KG1 (cell line): ENCODE measurements around the gene RTN4IP1.
A peak's percentile ranks its signal among the peaks of the same experiment; 100 is the strongest.

Source experiments
- DNase-seq: peaks from one replicate; lab custom pipeline; 2025; lab: John Stamatoyannopoulos, UW

RTN4IP1 gene, protein sequence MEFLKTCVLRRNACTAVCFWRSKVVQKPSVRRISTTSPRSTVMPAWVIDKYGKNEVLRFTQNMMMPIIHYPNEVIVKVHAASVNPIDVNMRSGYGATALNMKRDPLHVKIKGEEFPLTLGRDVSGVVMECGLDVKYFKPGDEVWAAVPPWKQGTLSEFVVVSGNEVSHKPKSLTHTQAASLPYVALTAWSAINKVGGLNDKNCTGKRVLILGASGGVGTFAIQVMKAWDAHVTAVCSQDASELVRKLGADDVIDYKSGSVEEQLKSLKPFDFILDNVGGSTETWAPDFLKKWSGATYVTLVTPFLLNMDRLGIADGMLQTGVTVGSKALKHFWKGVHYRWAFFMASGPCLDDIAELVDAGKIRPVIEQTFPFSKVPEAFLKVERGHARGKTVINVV

DNA sequence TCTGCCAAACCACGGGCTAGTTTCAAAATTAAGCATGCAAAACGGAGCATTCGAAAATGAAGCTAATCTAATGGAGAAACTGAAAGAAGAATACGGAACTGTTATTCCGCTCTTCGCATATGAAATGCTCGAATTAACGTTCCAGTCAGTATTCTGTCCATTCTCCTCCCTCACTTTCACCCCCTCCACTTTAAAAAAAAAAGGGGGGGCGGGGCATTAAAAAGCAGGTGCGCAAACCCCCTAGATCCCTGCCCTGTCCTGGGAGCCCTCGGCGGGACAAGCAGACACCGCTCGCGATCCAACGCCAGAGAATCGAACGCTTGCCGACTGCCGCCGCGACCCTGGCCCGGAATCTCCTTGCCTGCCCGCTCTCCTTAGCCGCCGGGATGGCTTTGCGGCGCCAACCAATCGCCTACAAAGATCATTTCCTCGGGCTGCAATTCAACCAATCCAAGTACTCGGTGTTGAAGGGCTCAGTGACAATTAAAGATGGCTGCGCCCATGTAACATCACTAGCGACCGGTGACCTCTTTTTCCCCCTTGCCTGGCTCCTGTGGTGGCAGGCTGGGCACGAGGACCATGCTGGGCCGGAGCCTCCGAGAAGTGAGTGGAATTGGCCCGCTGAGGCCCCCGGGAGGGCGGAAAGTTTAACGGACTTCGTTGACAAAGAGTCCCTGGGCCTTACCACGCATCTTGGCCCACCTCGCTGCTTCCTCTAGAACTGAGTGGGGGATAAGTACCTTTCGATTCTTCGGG is at the start of gene RTN4IP1, which contains the start of gene QRSL1:
Gene RTN4IP1, minus strand, starts transcription at position 396 of the 756 bp plus-strand sequence. CDS start 477 bp downstream, outside the sequence.
Gene QRSL1, plus strand, starts transcription at position 476 of the 756 bp plus-strand sequence. Its CDS starts 104 bp downstream, at position 580.
- DNase-seq: peak; percentile 82

GRCh38 chr6:106677282-106677681 is 48.0 kb upstream of the RTN4IP1 start:
- no peak for DNase-seq

GRCh38 chr6:106674541-106675229 is 45.4 kb upstream of the RTN4IP1 start:
- no peak for DNase-seq

DNA sequence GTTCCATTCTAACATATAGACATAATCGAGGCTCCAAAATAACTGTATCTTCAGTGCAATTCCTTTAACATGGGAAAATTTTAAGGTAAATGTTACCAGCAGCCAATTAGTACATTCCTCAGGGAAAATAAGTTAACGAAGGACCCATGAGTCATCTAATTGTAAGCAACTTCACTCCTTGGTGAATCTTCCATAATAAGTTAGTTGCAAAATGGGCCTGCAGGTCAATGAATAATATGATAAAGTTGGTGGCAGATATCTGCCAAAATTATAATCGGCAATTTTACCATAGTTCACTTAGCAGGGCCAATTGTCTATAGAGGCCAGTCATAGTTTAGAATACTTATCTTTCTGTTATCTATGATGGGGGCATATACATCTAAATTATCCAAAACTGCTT is 42.4 kb upstream of the RTN4IP1 start:
- DNase-seq: no peak

- DNase-seq: no peak
Observed at GRCh38 chr6:106670236-106670635, 40.9 kb upstream of the RTN4IP1 start.

- DNase-seq: no peak
Observed at GRCh38 chr6:106667022-106667402, 37.7 kb upstream of the RTN4IP1 start.

DNA sequence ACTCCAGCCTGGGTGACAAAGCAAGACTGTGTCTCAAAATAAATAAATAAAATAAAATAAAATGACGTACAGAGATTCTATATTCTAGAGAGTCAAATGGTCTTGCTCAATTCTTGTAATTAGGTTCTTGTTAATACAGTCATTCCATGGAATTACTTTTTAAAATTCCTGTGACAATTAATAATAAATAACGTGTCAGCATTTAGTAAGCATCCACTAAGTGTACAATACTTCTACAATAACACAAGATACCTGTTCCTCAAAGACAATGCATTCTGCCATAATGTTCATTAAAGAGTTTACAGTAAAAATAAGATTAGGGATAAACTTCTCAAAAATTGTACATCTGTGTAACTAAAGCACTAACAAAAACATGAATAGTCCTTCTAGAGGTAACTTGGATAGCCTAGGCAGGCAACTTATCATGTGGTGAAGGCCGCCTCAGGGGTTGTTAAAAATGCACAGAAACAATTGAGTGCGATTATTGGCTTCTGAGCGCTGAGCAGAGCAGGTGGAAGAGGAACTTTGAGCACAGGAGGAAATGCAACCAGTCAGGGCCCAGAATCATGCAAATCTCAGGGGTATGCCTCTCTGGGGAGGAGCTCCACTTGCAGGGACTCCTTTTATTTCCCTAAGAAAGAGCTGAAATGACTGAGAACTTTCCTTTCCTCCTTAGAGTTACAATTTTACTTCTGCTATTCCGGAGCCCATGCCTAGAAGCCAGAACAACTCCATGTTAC is 37.2 kb upstream of the RTN4IP1 start:
- no peak for DNase-seq

DNA sequence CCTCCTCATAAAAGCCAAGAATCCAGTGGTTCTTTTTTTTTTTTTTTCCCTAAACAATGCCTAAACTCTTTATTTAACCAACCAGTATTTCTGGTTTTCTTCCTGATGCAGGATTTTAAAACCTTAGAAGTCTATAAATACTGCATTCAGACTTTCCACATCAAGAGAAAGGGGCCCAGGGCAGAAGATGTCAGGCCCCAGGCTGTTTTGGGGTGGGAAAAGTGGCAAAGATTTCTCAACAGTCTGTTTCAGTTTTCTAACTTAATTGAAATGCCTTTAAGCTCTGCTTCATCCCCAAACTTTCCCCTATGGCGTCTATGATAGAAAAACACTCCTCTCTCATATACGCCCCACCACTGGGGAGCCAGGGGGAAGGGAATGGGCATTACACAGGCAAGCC is 33.2 kb upstream of the RTN4IP1 start:
- no peak for DNase-seq

DNA sequence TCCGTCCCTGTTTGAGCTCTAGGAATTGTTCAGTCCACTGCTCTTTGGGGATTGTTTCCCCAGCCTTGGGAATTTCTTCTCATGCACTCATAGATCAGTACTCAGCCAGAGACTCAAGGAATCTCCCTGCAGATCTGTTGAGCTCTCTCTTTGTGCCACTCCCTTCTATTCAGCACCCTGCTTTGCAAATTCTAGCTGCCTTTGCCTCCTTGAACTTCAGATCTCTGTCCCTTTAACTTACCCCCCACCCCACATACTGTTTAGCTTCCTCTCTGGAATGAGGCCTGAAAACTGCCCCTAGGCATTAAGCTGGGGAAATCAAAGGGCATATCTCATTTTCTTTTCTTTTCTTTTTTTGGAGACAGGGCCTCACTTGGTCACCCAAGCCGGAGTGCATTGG is 30.6 kb upstream of the RTN4IP1 start:
- DNase-seq: no peak

- DNase-seq: no peak
Observed at GRCh38 chr6:106658469-106658868, 29.2 kb upstream of the RTN4IP1 start.

- DNase-seq: no peak
Observed at GRCh38 chr6:106648651-106649308, 19.5 kb upstream of the RTN4IP1 start.

GRCh38 chr6:106643061-106643460 is 13.8 kb upstream of the RTN4IP1 start:
- DNase-seq: no peak

- no peak for DNase-seq
Observed at GRCh38 chr6:106642476-106642875, 13.2 kb upstream of the RTN4IP1 start.

DNA sequence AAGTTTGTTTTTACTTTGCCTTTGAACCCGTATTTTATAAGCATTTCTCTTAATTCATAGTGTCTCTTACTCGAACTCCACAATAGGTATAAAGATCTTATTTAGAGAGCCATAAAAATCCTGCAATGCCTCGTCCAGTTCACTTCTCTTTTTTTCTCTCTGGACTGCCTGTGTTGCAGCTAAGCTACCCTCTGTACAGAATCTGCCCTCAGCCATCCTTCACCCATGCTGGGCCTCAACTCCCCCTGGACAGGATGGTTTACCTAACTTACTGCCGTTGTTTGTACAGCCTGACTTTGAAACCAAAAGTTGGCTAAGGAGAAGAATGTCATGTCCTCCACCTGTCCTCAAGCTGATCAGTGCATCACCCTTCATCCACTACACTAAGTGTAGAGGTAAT is 10.5 kb upstream of the RTN4IP1 start:
- no peak for DNase-seq

GRCh38 chr6:106637717-106638341 is 8.5 kb upstream of the RTN4IP1 start:
- DNase-seq: peak; percentile 26

DNA sequence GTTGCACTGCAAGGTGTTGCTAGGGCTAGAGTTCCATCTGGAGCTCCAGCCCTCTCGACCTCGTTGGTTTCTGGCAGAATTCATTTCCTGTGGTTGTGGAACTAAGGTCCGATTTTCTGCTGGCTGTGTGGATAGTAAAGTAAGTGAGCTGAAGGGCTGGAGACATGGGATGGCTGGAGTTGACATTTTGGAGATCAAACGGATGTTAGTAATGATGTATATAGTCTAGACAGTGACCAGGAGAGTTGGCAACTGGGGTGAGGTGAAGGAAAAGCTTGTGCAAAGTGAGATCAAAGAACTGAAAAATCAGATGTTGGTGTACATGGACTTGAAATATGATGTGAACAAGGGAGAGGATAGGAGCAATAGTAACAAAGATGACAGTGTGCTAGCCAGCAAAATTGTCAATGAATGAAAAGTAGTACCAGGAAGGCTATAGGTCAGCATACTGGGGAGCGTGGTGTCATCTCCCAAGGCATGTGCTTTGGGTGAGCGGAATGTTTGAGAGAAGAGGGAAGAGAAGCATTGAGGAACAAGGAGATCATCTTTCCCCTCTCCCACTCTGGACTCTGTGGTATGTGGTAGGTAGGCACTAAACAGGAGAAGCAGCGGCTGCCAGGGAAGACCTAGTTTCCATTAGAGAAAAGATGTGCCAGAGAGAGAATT is 7.9 kb upstream of the RTN4IP1 start:
- DNase-seq: no peak

DNA sequence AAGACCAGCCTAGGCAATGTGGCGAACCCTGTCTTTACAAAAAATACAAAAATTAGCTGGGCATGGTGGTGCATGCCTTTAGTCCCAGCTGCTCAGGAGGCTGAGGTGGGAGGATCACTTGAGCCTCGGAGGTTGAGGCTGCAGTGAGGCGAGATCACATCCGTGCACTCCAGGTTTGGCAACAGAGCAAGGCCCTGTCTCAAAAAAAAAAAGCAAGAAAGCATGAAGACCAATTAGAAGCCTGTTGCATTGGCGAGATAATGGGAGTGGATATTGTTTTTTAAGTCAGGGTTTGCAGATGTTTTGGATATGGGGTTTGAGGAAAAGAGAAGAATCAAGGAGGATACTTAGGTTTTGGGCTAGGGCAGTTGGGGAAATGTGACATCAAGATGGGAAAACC is 5.3 kb upstream of the RTN4IP1 start:
- DNase-seq: no peak

DNA sequence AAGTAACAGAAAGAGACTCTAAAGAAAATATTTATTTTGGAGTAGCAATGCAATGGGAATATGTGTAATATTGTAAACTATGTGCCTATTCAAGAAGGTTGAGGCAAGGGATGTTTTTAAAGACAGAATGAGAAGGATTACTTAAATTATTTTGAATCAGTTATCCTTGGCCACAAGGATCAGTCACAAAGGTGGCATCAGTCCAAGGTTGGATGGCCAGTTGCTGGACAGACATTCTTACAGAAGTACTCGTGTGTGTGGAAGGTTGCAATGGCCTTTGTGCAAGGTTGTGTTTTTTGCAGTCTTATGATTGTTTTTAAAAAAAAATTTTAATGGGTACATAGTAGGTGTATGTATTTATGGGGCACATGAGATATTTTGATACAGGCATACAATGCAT is 2.0 kb upstream of the RTN4IP1 start:
- DNase-seq: no peak

DNA sequence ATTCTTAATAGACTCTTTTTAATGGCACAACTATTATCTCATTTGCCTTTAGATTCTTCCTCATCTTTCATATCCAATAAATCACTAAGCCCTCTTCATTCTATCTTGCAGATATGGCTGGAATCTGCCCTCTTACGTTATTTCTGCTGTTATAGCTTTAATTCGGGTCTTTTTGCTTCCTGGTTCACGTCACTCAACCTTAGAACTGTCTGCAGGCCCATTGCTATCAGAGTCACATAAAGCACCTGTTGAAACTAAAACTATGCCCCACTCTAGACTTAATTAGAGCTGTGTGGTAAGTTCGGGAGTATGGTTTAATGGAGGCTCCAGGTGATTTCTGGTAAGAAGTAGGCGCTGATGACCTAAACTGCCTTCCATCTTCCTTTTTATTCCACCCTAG is 1.1 kb upstream of the RTN4IP1 start:
- no peak for DNase-seq

- no peak for DNase-seq
Observed at GRCh38 chr6:106629859-106630163, 513 bp upstream of the RTN4IP1 start.
